Fibroblast of upper back skin (primary cell): ENCODE data around the gene SPATA31C2.
"Not testable (repeated sequence)": the region's sequence is repeated elsewhere in the genome, so short reads cannot be mapped to it uniquely, and the experiment has no call there.

Experiments used
- DNase-seq: peaks from one replicate; pipeline ENCODE4 v3.0.0-alpha.2; 2013

The SPATA31C2 gene

GRCh38 chr9:88123413-88123812 lies 14.9 kb downstream of the SPATA31C2 start:
- not testable (repeated sequence) for DNase-seq

GRCh38 chr9:88118121-88118520 lies 20.2 kb downstream of the SPATA31C2 start:
- DNase-seq = not testable (repeated sequence)

GRCh38 chr9:88114968-88115612 lies 23.2 kb downstream of the SPATA31C2 start:
- not testable (repeated sequence) for DNase-seq

GRCh38 chr9:88114283-88114967 lies 23.9 kb downstream of the SPATA31C2 start:
- DNase-seq = not testable (repeated sequence)

DNA sequence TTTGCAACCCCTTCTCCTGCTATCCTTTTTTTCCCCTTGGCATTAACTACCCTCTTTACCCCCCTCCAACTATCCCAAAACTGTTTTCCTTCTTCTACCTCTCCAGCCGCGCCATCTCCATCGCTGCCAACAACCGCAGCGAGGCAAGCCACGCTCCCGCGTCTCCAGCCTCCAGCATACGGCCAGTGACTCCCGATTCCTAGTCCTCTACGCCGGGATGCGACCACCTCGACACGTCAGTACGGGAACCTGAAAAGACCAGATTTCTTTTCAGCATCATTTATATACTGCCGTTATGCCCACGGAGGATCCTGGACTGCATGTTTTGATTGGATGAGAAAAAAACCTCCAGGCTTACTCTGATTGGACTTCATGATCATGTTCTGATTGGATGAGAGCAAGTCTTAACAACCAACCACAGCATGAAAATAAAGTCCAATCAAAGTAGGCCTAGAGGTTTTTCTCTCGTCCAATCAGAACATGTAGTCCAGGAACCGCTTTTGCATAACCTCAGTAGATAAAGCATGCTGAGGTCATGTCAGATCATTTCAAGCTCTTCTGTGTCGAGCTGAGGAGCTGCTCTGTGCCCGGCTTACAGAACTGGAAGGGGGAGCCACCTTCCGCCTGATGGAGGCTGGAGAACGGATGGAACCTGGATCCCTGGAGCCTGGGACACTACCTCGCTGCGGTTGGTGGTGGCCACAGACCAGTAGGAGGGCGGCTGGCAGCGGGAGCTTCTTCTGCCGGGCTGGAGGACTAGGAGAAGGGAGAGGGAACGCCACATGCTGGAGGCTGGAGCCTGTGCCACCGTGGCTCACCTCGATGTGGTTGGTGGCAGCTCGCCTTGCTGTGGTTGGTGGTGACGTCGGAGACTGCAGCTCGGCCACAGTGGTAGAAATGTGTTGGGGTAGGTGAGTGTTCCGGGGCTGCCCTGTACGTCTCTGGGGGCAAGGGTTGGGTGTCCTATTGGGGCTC lies 24.8 kb downstream of the SPATA31C2 start:
- DNase-seq = not testable (repeated sequence)

DNA sequence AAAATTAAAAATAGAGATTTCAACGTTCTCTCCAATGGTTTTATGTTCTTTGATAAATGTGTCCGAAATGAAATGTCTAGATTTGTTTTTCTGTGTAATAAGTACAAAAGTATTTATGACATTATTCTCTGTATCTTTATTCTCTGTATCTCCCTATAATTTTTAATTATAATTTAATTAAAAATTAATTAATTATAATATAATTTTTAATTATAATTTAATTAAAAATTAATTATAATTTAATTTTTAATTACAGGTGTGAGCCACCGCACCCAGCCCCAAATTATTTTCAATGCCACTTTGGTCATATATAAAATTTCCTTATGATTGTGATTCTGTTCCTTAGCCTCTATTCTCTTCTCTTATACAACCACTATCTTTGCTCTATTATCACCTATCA lies 28.2 kb downstream of the SPATA31C2 start:
- no peak for DNase-seq

GRCh38 chr9:88108779-88109178 lies 29.5 kb downstream of the SPATA31C2 start:
- DNase-seq = no peak

GRCh38 chr9:88106492-88106891 lies 31.8 kb downstream of the SPATA31C2 start:
- peak; percentile 28 for DNase-seq

DNA sequence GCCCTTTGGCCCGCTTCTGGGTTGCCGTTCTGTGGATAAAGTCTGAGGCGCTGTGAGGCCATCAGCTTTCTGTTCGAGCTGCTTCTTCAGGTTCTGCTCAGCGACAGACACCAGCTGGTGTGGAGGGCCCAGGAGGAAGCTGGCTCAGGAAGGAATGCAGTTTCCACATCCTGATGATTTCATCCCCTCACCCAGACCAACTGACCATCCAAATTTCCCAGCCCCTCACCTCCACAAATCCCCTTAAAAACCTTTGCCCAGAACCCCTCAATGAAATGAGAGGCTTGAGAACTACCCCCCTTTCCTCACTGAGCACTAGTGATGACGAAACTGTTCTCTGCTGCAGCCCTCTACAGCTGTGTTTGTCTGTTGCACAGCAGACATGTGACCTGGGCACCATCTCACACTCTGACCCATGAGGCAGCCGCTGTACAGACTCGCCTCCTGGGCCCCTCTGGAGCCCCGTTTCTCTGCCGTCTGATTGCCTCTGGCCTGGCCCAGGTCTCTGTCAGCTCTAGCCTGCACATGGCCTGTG lies 45.4 kb downstream of the SPATA31C2 start:
- DNase-seq = peak; percentile 17

- DNase-seq = no peak
These were observed 48.1 kb downstream of the SPATA31C2 start for GRCh38 chr9:88090151-88090581.

DNA sequence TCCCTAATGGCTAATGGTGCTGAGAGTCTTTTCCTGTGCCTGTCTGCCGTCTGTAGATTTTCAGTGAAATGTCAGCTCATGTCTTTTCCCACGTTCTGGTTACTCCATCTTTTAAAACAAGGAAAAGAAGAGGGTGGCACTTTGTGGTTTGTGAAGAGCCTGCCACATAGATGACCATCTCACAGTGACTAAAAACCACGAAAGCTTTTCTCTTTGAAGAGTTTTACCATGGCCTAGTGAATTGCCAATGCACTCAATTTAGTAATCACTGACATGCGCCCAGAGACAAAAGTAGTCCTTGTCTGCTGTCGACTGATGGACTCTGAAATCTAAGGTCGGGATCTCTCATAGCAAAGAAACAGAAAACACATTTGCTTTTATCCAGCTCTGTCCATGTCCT lies 50.4 kb downstream of the SPATA31C2 start:
- no peak for DNase-seq

DNA sequence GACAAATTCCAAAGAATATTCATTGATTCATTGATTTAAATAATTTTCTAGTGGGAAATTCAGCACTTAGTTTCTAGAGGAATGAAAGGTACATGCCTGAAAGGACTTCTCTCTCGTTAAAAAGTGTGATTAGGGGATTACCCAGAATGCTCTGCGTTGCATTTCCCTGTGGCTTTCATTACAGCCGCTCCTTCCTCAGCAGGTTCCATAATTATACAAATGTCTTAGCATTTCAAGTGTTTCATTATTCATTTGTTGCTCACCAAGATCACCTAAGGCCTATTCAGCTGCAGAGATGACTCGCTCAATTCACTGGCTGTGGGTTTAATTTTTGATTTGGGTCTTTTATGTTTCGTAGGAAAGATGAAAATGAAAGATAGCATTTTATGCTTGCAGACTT lies 52.8 kb downstream of the SPATA31C2 start:
- DNase-seq = no peak

DNA sequence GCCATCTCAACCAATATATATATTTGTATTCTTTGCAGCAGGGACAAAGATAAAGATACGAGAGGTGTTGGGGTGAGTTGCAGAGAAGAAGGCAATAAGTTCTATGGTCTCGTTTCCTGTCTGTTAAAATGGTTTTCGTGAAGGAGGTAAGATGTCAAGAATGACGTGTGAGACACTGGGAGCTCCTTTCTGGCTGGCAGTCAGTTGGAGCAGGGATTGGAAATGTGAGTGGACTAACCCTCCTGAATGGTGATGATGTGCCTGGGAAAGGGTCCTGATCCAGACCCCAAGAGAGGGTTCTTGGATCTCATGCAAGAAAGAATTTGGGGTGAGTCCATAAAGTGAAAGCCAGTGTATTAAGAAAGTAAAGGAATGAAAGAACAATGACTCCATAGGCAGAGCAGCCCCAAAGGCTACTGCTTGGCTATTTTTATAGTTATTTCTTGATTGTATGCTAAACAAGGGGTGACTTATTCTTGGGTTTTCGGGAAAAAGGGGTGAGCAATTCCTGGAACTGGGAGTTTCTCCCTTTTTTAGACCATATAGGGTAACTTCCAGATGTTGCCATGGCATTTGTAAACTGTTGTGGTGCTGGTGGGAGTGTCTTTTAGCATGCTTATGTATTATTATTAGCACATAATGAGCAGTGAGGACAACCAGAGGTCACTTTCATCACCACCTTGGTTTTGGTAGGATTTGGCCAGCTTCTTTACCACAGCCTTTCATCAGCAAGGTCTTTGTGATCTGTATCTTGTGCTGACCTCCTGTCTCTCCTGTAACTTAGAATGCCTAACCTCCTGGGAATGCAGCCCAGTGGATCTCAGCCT lies 53.7 kb downstream of the SPATA31C2 start:
- DNase-seq = no peak
